GM12801 (cell line): ENCODE results near the gene HBA2.

ENCODE experiments used
- TF ChIP-seq, protein P1 (sequence below): IDR thresholded peaks from one replicate; pipeline ENCODE4 v1.5.1; 2011; ENCODE audit warnings: control low read depth; ENCODE audit not compliant: insufficient read length; ENCODE audit errors: extremely low read depth

HBA2 gene

DNA sequence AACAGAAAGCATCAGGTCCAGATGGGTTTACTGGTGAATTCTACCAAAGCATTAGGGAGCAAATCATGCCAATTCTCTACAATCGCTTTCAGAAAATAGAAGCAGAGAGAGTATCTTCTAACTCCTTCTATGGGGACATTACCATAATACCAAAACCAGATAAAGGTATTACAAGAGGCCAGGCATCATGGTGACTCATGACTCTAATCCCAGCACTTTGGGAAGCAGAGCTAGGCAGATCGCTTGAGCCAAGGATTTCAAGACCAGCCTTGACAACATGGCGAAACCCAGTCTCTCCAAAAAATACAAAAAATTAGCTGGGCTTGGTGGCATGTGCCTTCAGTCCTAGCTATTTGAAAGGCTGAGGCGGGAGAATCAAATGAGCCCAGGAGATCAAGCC lies 30.6 kb downstream of the HBA2 start:
- TF ChIP-seq, protein P1, sequence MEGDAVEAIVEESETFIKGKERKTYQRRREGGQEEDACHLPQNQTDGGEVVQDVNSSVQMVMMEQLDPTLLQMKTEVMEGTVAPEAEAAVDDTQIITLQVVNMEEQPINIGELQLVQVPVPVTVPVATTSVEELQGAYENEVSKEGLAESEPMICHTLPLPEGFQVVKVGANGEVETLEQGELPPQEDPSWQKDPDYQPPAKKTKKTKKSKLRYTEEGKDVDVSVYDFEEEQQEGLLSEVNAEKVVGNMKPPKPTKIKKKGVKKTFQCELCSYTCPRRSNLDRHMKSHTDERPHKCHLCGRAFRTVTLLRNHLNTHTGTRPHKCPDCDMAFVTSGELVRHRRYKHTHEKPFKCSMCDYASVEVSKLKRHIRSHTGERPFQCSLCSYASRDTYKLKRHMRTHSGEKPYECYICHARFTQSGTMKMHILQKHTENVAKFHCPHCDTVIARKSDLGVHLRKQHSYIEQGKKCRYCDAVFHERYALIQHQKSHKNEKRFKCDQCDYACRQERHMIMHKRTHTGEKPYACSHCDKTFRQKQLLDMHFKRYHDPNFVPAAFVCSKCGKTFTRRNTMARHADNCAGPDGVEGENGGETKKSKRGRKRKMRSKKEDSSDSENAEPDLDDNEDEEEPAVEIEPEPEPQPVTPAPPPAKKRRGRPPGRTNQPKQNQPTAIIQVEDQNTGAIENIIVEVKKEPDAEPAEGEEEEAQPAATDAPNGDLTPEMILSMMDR, result no peak

DNA sequence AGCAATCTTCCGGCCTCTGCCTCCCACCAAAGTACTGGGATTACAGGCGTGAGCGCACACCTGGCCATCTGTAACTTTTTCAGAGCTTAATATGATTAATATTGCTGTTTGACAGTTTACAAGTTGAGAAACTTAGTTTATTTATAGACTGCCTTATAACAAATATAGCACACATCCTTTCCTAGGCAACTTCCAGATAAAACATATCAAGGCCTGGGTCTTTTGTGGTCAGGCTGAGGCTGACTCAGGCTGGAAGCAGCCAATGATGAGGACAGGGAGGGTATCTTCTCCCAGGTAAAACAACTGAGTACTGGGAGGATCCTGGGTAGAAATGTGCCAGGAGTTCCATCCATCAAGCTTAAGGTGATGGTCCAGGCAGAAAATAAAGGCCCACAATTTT lies 40.3 kb downstream of the HBA2 start:
- TF ChIP-seq, protein P1, result no peak

DNA sequence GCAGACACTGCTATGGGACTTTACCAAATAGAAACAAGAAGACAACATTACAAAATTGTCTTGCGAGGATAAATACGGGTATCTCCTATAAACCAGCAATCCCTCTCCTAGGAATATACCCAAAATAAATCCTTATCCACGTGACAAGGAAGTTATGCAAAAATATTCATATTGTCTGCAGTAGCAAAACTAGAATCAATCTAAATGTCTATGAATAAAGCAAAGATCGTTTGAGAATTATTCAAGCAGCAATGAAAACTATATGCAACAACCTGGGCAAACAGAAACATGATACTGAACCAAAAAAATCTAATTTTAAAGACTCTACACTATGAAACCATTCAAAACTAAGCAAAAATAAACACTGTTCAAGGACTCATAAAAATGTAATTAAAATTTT lies 47.3 kb downstream of the HBA2 start:
- TF ChIP-seq, protein P1, result no peak
